ENCODE results near the gene INTS4. TPM values are rescaled to one million over a fixed set of nuclear protein-coding genes. Genes with fewer than 3 reads are reported as not detected.
"Not testable (repeated sequence)": the region's sequence is repeated elsewhere in the genome, so short reads cannot be mapped to it uniquely, and the experiment has no call there.

INTS4 gene
- total and polyA plus RNA-seq, 2 experiments from 2014 or later: 24.6 to 47.6 TPM

- TF ChIP-seq ETS1 (IDR thresholded peaks at IDR 0.05) (no peak), ZNF114 (CRISPR knock-in tag; IDR thresholded peaks at IDR 0.05) (no peak), CTCF (conservative IDR thresholded peaks at IDR 0.05; ENCODE audit: low read depth in 2 of 2) (no peak), NANOG (IDR thresholded peaks at IDR 0.05; ENCODE audit: borderline replicate concordance) (no peak), ZNF331 (CRISPR knock-in tag; IDR thresholded peaks at IDR 0.05; ENCODE audit: low read depth) (no peak), REST (IDR thresholded peaks at IDR 0.05; ENCODE audit: unreplicated experiment) (no peak), EZH2 (IDR thresholded peaks at IDR 0.05; ENCODE audit: low read depth, unreplicated experiment) (no peak), POLR2AphosphoS5 (IDR thresholded peaks at IDR 0.05; ENCODE audit: low read depth) (no peak)
These were observed 128.7 kb downstream of the INTS4 start (continued) for GRCh38 chr11:77865805-77866204.

GRCh38 chr11:77861444-77861843 is 133.0 kb downstream of the INTS4 start:
- not testable (repeated sequence) for H3F3A ChIP-seq (replicated peaks; ENCODE audit: low read depth); H3K4me1 ChIP-seq (ENCODE audit: insufficient read depth); H3K27me3 Mint-ChIP-seq (ENCODE audit: insufficient read depth, low read depth, poor library complexity); H3K4me3 ChIP-seq; H3K27ac Mint-ChIP-seq; H3K27me3 ChIP-seq (ENCODE audit: insufficient read depth); DNase-seq (ENCODE audit: low spot score); H3K79me2 ChIP-seq (replicated peaks; ENCODE audit: insufficient read depth); H3K9me2 ChIP-seq (ENCODE audit: insufficient read depth); ATAC-seq; H3K36me3 ChIP-seq (ENCODE audit: insufficient read depth); H3K4me1 Mint-ChIP-seq; H3K27ac ChIP-seq (ENCODE audit: low read depth); H3K4me2 ChIP-seq; H3K4me3 Mint-ChIP-seq; H4K20me1 ChIP-seq (replicated peaks; ENCODE audit: insufficient read depth); H2AFZ ChIP-seq
- Mint-ChIP-seq H3K9me3 (peaks cover 10% of the 10 kb centered on the region), H3K36me3 (ENCODE audit: low read depth) (peaks cover 12% of the 10 kb centered on the region)

GRCh38 chr11:77857906-77858457 is 136.5 kb downstream of the INTS4 start:
- H3K27ac ChIP-seq (ENCODE audit: low read depth); H3K27ac Mint-ChIP-seq; H3K4me3 ChIP-seq; H3K9me2 ChIP-seq (ENCODE audit: insufficient read depth); H2AFZ ChIP-seq; ATAC-seq; H3K27me3 Mint-ChIP-seq (ENCODE audit: insufficient read depth, low read depth, poor library complexity); DNase-seq (ENCODE audit: low spot score); H3K4me1 ChIP-seq (ENCODE audit: insufficient read depth); H4K20me1 ChIP-seq (replicated peaks; ENCODE audit: insufficient read depth); H3K36me3 ChIP-seq (ENCODE audit: insufficient read depth); H3K4me2 ChIP-seq; H3K4me1 Mint-ChIP-seq; H3K4me3 Mint-ChIP-seq; H3K27me3 ChIP-seq (ENCODE audit: insufficient read depth); H3F3A ChIP-seq (replicated peaks; ENCODE audit: low read depth); H3K79me2 ChIP-seq (replicated peaks; ENCODE audit: insufficient read depth): not testable (repeated sequence)
- Mint-ChIP-seq H3K36me3 (ENCODE audit: low read depth) (peaks cover 45% of the 10 kb centered on the region), H3K9me3 (peaks cover 44% of the 10 kb centered on the region)

Data from GM23338 (cell line).